GM19455 (cell line): ENCODE results near the gene TRIM22.

ENCODE experiments used
- ATAC-seq: cut with Tn5 transposase; IDR thresholded peaks from one replicate; pipeline ENCODE4 v1.9.1; 2021; ENCODE audit not compliant: unreplicated experiment

TRIM22 gene

DNA sequence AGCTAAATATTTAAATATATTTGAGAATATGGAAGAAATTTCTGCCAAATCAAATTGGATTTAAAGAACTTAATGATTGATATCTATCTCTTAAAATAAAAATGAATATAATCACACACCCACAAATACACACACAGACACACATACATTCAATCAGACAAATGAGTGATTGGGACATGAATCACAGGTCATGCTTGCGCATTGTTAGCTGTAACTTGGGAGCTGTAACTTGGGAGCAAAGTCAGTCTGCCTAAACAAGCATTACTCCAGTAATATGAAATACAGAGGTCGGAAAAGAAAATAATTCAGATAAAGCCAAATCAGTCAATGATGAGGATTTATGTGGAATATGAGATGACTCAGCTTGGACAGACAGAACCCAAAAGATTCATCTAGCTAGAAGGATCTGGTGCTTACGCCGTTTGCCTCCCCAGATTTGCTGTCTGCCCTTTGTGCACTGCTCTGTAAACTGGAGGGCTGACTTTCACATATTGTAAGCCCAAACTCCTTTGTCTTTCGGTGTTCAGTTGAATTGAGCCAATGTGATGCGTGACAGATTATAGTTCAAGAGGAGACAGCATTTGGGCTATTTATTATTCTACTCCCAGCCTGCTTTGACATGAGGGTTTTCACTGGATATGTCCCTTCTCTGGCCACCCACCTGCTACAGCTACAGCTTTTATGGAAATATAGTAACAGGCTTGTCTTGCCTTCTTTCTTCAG lies 48.2 kb downstream of the TRIM22 start:
- ATAC-seq = no peak

DNA sequence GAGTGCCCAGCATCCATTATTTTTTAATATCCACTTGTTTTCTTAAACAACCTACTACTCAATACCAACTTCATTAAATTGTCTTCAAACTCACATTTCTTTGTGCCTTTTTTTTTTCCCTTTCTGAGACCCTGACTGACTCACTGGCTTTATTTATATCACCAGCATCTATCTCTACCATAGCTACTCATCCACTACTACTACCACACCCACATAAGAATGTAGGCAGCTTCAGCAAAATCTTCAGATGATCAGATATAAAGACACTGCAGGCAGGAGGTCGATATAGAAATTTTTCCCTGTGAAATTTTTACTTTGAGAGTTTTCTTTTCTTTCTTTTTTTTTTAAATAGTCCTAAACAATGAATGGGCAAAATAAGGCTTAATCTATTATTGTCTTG lies 48.8 kb downstream of the TRIM22 start:
- no peak for ATAC-seq

DNA sequence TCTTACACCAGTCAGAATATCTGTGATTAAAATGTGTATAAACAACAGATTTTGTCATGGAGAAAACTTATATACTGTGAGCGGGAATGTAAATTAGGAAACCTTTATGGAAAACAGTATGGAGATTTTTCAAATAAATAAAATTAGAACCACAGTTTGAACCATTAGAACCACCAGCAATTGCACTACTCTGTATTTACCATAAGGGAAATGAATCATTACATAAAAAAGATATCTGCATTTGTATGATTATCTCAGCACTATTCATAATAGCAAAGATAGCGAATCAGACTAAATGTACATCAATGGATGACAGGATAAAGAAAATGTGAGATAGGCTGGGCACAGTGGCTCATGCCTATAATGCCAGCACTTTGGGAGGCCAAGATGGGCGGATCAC lies 57.0 kb downstream of the TRIM22 start:
- ATAC-seq = no peak

DNA sequence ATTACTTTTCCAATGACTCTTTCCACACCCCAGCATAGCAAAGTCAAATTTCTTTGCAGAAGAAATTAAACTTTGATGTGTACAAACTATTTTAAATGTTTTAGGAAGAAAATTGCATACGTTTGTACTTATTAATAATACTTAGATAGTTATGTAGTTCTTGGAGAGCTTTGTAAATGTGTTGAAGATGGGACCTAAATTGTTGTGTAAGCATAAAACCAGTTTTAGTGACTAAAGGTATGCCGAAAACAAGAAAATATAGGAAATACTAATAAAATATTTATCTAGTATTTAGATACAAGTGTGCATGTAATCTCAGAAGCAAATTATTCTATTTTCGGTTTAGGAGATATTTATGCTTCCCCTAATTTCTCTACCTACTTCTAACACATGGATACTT lies 60.2 kb downstream of the TRIM22 start:
- ATAC-seq = no peak

DNA sequence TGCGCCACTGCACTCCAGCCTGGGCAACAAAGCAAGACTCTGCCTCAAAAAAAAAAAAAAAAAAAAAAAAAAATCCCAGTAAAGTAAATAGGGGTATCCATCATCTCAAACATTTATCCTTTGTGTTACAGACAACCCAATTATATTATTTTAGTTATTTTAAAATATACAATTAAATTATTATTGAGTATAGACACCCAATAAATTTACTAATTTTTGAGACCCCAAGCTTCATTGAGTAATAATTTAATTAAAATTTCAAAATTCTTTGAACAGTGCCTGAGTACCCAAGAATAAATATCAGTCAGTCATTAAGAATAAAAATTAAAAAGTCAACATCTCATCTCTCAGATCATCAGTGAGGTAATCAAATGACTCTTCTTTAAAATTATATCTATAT lies 64.4 kb downstream of the TRIM22 start, which contains the start of gene OR52N4:
Gene OR52N4 (plus strand): TSS at position 301 of the 400 bp plus-strand sequence. CDS start 498 bp downstream, outside the sequence.
- ATAC-seq = no peak
